ENCODE results near the gene SLC25A13.

GRCh38 chr7:96188591-96188991, 133.3 kb downstream of the SLC25A13 start:
- TF ChIP-seq CTCF (IDR thresholded peaks at IDR 0.05) (no peak), POLR2A (IDR thresholded peaks at IDR 0.05) (no peak)
